Mammary epithelial cell (primary cell): Measurements from ENCODE around the gene INSL3.

ENCODE experiments used
- EZH2 ChIP-seq: IDR thresholded peaks from 2 replicates; pipeline ENCODE4 v1.6.1; 2012; ENCODE audit warnings: low read length, inconsistent platforms, borderline replicate concordance
- TF ChIP-seq, protein P1 (sequence below), 2 donors: IDR thresholded peaks in 1 of 2; conservative IDR thresholded peaks in 1 of 2; 2 replicates each; pipeline ENCODE4 v1.5.1; 2011 to 2012; ENCODE audit warnings: inconsistent platforms in 2 of 2, low read length in 2 of 2, mild to moderate bottlenecking in 2 of 2, control low read depth in 1 of 2, low read depth in 1 of 2; ENCODE audit not compliant: insufficient read depth in 1 of 2; ENCODE audit errors: extremely low read depth in 1 of 2

GRCh38 chr19:17859533-17860330, 38.4 kb upstream of the INSL3 start, which contains the start of gene RPL18A:
- no peak for TF ChIP-seq EZH2
- TF ChIP-seq, protein P1, sequence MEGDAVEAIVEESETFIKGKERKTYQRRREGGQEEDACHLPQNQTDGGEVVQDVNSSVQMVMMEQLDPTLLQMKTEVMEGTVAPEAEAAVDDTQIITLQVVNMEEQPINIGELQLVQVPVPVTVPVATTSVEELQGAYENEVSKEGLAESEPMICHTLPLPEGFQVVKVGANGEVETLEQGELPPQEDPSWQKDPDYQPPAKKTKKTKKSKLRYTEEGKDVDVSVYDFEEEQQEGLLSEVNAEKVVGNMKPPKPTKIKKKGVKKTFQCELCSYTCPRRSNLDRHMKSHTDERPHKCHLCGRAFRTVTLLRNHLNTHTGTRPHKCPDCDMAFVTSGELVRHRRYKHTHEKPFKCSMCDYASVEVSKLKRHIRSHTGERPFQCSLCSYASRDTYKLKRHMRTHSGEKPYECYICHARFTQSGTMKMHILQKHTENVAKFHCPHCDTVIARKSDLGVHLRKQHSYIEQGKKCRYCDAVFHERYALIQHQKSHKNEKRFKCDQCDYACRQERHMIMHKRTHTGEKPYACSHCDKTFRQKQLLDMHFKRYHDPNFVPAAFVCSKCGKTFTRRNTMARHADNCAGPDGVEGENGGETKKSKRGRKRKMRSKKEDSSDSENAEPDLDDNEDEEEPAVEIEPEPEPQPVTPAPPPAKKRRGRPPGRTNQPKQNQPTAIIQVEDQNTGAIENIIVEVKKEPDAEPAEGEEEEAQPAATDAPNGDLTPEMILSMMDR (conservative IDR thresholded peaks at IDR 0.05 in 1 of 2, IDR thresholded peaks at IDR 0.05 in 1 of 2; ENCODE audit: extremely low read depth in 1 of 2, insufficient read depth in 1 of 2, low read depth in 1 of 2, low read length in 2 of 2), result peak; percentile 58 to 95
